HK-2 (cell line): ENCODE data around the gene CCDC187.
"Not testable (repeated sequence)": the region's sequence is repeated elsewhere in the genome, so short reads cannot be mapped to it uniquely, and the experiment has no call there.

Experiments used
- DNase-seq: peaks from one replicate; pipeline ENCODE4 v3.0.0-alpha.2; 2018; ENCODE audit not compliant: unreplicated experiment

The CCDC187 gene

GRCh38 chr9:136267261-136268111 is 36.4 kb downstream of the CCDC187 start:
- peak; percentile 87 for DNase-seq

GRCh38 chr9:136266641-136267040 is 37.3 kb downstream of the CCDC187 start:
- not testable (repeated sequence) for DNase-seq

GRCh38 chr9:136265561-136266355 is 38.1 kb downstream of the CCDC187 start:
- DNase-seq, result no peak

- DNase-seq, result no peak
These were observed 39.2 kb downstream of the CCDC187 start for GRCh38 chr9:136264441-136265405.

- no peak for DNase-seq
These were observed 39.9 kb downstream of the CCDC187 start for GRCh38 chr9:136264031-136264430.

GRCh38 chr9:136262671-136263178 is 41.2 kb downstream of the CCDC187 start:
- DNase-seq, result no peak

GRCh38 chr9:136261686-136262430 is 42.0 kb downstream of the CCDC187 start:
- no peak for DNase-seq

GRCh38 chr9:136260936-136261472 is 42.9 kb downstream of the CCDC187 start:
- no peak for DNase-seq

GRCh38 chr9:136260521-136260920 is 43.4 kb downstream of the CCDC187 start:
- no peak for DNase-seq

GRCh38 chr9:136259836-136260235 is 44.1 kb downstream of the CCDC187 start:
- DNase-seq, result no peak

- DNase-seq, result no peak
These were observed 44.4 kb downstream of the CCDC187 start for GRCh38 chr9:136259517-136259813.

- no peak for DNase-seq
These were observed 44.9 kb downstream of the CCDC187 start for GRCh38 chr9:136258786-136259516.

- DNase-seq, result no peak
These were observed 45.6 kb downstream of the CCDC187 start for GRCh38 chr9:136258299-136258625.

GRCh38 chr9:136257381-136258298 is 46.3 kb downstream of the CCDC187 start:
- DNase-seq, result no peak

GRCh38 chr9:136255896-136256890 is 47.7 kb downstream of the CCDC187 start:
- DNase-seq, result no peak

- peak; percentile 69 for DNase-seq
These were observed 48.7 kb downstream of the CCDC187 start for GRCh38 chr9:136255166-136255538.

- no peak for DNase-seq
These were observed 49.3 kb downstream of the CCDC187 start for GRCh38 chr9:136254381-136255165.
